Measurements from ENCODE around the gene PPP6C.
"Not testable (repeated sequence)": the region's sequence is repeated elsewhere in the genome, so short reads cannot be mapped to it uniquely, and the experiment has no call there.

The PPP6C gene

DNA sequence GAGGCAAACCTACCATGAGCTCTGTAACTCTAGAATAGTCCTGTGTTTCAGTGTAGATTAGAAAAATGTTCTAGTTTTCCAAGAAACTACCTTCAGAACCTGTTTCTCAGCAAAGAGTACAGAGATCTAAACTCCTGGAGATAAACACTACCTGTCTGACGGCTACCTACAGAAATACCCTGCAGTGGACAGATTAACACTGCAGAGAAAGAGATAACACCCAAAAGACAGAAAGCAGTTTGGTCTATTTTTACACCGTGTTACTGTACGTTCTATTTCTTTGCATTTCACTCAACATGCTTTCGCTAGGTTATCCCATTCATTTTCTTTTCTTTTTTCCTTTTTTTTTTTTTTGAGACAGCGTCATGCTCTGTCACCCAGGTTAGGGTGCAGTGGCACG, 57.8 kb downstream of the PPP6C start:
- Histone ChIP-seq H3K27me3 (replicated peaks; ENCODE audit: control insufficient read depth, insufficient read depth, low read length) (no peaks in the 10 kb centered on the region), H3K4me3 (replicated peaks; ENCODE audit: low read depth, low read length) (no peak overlapping the region), H3K36me3 (ENCODE audit: control insufficient read depth, insufficient read depth, low read length) (no peaks in the 10 kb centered on the region)
- DNase-seq (ENCODE audit: extremely low read depth, insufficient read length), result no peak
- TF ChIP-seq CTCF (IDR thresholded peaks at IDR 0.05; ENCODE audit: insufficient read depth, low read length, poor library complexity, severe bottlenecking), result no peak

DNA sequence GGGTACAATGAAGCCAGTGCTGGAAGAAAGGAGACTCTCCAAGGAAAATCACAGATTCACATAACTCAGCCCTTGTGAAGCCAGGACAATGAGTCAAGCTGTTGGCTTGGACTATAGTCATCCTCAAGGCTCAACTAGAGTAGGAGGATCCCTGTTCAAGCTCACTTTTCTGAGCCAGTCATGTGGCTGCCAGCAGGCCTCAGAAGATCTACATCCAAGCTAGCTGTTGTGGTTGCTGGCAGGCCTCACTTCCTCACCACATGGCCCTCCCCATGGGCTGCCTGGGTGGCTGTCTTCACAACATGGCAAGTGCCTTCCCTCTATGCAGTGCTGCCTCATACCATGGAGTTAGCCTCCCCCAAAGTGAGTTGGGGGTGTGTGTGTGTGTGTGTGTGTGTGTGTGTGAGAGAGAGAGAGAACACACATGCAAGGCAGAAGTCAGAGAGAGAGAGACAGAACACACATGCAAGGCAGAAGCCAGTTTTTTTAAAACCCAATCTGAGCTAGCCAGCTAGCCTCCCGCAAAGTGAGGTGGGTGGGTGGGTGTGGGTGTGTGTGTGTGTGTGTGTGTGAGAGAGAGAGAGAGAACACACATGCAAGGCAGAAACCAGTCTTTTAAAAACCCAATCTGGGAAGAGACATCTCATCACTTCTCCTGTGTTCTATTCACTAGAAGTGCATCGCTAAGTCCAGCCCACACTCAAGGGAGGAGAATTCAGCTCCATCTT, 63.4 kb downstream of the PPP6C start:
- TF ChIP-seq CTCF (IDR thresholded peaks at IDR 0.05; ENCODE audit: insufficient read depth, low read length, poor library complexity, severe bottlenecking), result no peak
- Histone ChIP-seq H3K36me3 (ENCODE audit: control insufficient read depth, insufficient read depth, low read length) (no peaks in the 10 kb centered on the region), H3K4me3 (replicated peaks; ENCODE audit: low read depth, low read length) (no peak overlapping the region), H3K27me3 (replicated peaks; ENCODE audit: control insufficient read depth, insufficient read depth, low read length) (no peaks in the 10 kb centered on the region)
- peak; percentile 61 for DNase-seq (ENCODE audit: extremely low read depth, insufficient read length)

DNA sequence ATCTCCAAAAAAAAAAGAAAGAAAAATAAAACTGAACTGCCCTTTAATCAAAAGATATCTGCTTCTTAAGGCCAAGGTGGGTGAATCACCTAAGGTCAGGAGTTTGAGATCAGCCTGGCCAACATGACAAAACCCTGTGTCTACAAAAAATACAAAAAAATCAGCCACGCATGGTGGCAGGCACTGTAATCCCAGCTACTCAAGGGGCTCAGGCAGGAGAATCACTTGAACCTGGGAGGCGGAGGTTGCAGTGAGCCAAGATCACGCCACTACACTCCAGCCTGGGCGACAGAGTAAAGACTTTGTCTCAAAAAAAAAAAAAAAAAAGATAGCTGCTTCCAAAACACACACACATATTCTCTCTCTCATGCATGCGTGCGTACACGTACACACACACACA, 64.1 kb downstream of the PPP6C start:
- TF ChIP-seq CTCF (IDR thresholded peaks at IDR 0.05; ENCODE audit: insufficient read depth, low read length, poor library complexity, severe bottlenecking), result no peak
- Histone ChIP-seq H3K27me3 (replicated peaks; ENCODE audit: control insufficient read depth, insufficient read depth, low read length) (no peaks in the 10 kb centered on the region), H3K4me3 (replicated peaks; ENCODE audit: low read depth, low read length) (no peak overlapping the region), H3K36me3 (ENCODE audit: control insufficient read depth, insufficient read depth, low read length) (no peaks in the 10 kb centered on the region)
- DNase-seq (ENCODE audit: extremely low read depth, insufficient read length), result no peak

- DNase-seq (ENCODE audit: extremely low read depth, insufficient read length), result no peak
- no peak for TF ChIP-seq CTCF (IDR thresholded peaks at IDR 0.05; ENCODE audit: insufficient read depth, low read length, poor library complexity, severe bottlenecking)
- Histone ChIP-seq H3K36me3 (ENCODE audit: control insufficient read depth, insufficient read depth, low read length) (no peaks in the 10 kb centered on the region; the same call in 1 of the 2 replicates), H3K27me3 (replicated peaks; ENCODE audit: control insufficient read depth, insufficient read depth, low read length) (no peaks in the 10 kb centered on the region), H3K4me3 (replicated peaks; ENCODE audit: low read depth, low read length) (no peak overlapping the region)
Measured at GRCh38 chr9:125121146-125121545, 68.5 kb downstream of the PPP6C start.

GRCh38 chr9:125119643-125120286, 69.8 kb downstream of the PPP6C start:
- no peak for DNase-seq (ENCODE audit: extremely low read depth, insufficient read length)
- Histone ChIP-seq H3K36me3 (ENCODE audit: control insufficient read depth, insufficient read depth, low read length) (no peaks in the 10 kb centered on the region; the same call in 1 of the 2 replicates), H3K27me3 (replicated peaks; ENCODE audit: control insufficient read depth, insufficient read depth, low read length) (no peaks in the 10 kb centered on the region), H3K4me3 (replicated peaks; ENCODE audit: low read depth, low read length) (no peak overlapping the region)
- no peak for TF ChIP-seq CTCF (IDR thresholded peaks at IDR 0.05; ENCODE audit: insufficient read depth, low read length, poor library complexity, severe bottlenecking)

GRCh38 chr9:125118696-125119095, 70.9 kb downstream of the PPP6C start:
- H3K27me3 ChIP-seq (replicated peaks; ENCODE audit: control insufficient read depth, insufficient read depth, low read length); H3K4me3 ChIP-seq (replicated peaks; ENCODE audit: low read depth, low read length); H3K36me3 ChIP-seq (ENCODE audit: control insufficient read depth, insufficient read depth, low read length); DNase-seq (ENCODE audit: extremely low read depth, insufficient read length): not testable (repeated sequence)

DNA sequence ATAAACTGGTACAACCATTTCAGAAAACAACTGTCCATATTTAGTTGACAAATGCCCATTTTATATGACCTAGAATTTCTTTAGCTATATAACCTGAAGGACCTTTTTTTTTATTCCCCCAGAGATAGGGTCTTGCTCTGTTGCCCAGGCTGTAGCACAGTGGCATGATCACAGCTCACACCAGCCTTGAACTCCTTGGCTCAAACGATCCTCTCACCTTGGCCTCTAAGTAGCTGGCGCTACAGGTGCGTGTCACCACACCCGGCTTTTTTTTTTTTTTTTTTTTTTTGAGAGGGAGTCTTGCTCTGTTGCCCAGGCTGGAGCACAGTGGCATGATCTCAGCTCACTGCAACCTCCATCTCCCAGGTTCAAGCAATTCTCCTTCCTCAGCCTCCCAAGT, 75.1 kb downstream of the PPP6C start:
- DNase-seq (ENCODE audit: extremely low read depth, insufficient read length); H3K36me3 ChIP-seq (ENCODE audit: control insufficient read depth, insufficient read depth, low read length); H3K27me3 ChIP-seq (replicated peaks; ENCODE audit: control insufficient read depth, insufficient read depth, low read length): not testable (repeated sequence)

More for the DNA sequence above, 75.1 kb downstream of the PPP6C start:
- H3K4me3 ChIP-seq (replicated peaks; ENCODE audit: low read depth, low read length), result not testable (repeated sequence)
